Loucy (cell line): ENCODE data around the gene LUZP2.

Experiments
- H2AFZ ChIP-seq: fragments of 200-600 bp; sonication (generic); 2 replicates; pipeline ENCODE4 v1.6.0; 2016; ENCODE audit warnings: antibody characterized with exemption, mild to moderate bottlenecking, low read length, moderate library complexity
- H3F3A ChIP-seq: fragments of 200-600 bp; 2 replicates; pipeline ENCODE4 v1.6.0; 2016; ENCODE audit warnings: antibody characterized with exemption, low read depth, mild to moderate bottlenecking
- H3K27me3 ChIP-seq: fragments of 200-600 bp; sonication (generic); 2 replicates; pipeline ENCODE4 v1.6.1; 2014; ENCODE audit warnings: low read length, mild to moderate bottlenecking; ENCODE audit not compliant: insufficient read depth, poor library complexity, severe bottlenecking
- H3K36me3 ChIP-seq: fragments of 200-600 bp; sonication (generic); 2 replicates; pipeline ENCODE4 v1.6.1; 2016; ENCODE audit warnings: low read length; ENCODE audit not compliant: insufficient read depth
- H3K4me1 ChIP-seq: fragments of 200-600 bp; sonication (generic); 2 replicates; pipeline ENCODE4 v1.5.1; 2014; ENCODE audit warnings: low read length, mild to moderate bottlenecking; ENCODE audit not compliant: insufficient read depth, poor library complexity, severe bottlenecking
- H3K4me2 ChIP-seq: fragments of 200-600 bp; sonication (generic); 2 replicates; pipeline ENCODE4 v1.6.0; 2014; ENCODE audit warnings: antibody characterized with exemption, low read length, low read depth, mild to moderate bottlenecking; ENCODE audit not compliant: poor library complexity, severe bottlenecking
- H3K4me3 ChIP-seq: fragments of 200-600 bp; sonication (generic); 2 replicates; pipeline ENCODE4 v1.5.1; 2014; ENCODE audit warnings: low read length, mild to moderate bottlenecking, mixed read lengths; ENCODE audit not compliant: poor library complexity, severe bottlenecking
- H3K79me2 ChIP-seq: fragments of 200-600 bp; sonication (generic); 2 replicates; pipeline ENCODE4 v1.6.1; 2014; ENCODE audit warnings: low read length; ENCODE audit not compliant: insufficient read depth
- H3K9ac ChIP-seq: fragments of 200-600 bp; sonication (generic); 2 replicates; pipeline ENCODE4 v1.6.0; 2014; ENCODE audit warnings: mild to moderate bottlenecking, low read depth, low read length, moderate library complexity; ENCODE audit not compliant: poor library complexity, severe bottlenecking
- H3K9me2 ChIP-seq: fragments of 200-600 bp; sonication (generic); replicated peaks from 2 replicates; pipeline ENCODE4 v1.6.1; 2016; ENCODE audit warnings: low read depth, low read length, mixed read lengths
- H3K9me3 ChIP-seq: fragments of 200-600 bp; sonication (generic); 2 replicates; pipeline ENCODE4 v1.6.1; 2014; ENCODE audit warnings: mild to moderate bottlenecking, antibody characterized with exemption, low read length, low read depth; ENCODE audit not compliant: insufficient read depth
- H4K20me1 ChIP-seq: fragments of 200-600 bp; sonication (generic); 2 replicates; pipeline ENCODE4 v1.6.0; 2014; ENCODE audit warnings: antibody characterized with exemption, low read length, mild to moderate bottlenecking; ENCODE audit not compliant: insufficient read depth, poor library complexity, severe bottlenecking
- EZH2phosphoT487 ChIP-seq: fragments of 200-600 bp; IDR thresholded peaks from 2 replicates; pipeline ENCODE4 v1.6.1; 2018; ENCODE audit warnings: antibody characterized with exemption, mild to moderate bottlenecking, moderate library complexity, borderline replicate concordance
- TF ChIP-seq, protein P1 (sequence below): fragments of 200-600 bp; sonication (generic); conservative IDR thresholded peaks from 2 replicates; pipeline ENCODE4 v1.5.1; 2014; ENCODE audit warnings: mild to moderate bottlenecking, antibody characterized with exemption, low read length

Gene LUZP2

DNA sequence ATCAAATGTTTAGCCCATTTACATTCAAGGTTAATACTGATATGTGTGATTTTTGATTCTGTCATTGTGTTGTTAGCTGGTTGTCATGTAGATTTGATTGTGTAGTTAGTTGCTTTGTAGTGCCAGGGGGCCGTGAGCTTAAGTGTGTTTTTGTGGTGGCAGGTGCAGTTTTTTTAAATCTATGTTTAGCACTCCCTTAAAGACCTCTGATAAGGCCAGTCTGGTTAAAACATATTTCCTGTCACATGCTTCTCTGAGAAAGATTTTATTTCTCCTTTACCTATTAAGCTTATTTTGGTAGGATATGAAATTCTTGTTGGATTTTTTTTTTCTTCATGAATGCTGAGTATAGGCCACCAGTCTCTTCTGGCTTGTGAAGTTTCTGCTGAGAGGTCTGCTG, 540.6 kb downstream of the LUZP2 start:
- TF ChIP-seq, protein P1, sequence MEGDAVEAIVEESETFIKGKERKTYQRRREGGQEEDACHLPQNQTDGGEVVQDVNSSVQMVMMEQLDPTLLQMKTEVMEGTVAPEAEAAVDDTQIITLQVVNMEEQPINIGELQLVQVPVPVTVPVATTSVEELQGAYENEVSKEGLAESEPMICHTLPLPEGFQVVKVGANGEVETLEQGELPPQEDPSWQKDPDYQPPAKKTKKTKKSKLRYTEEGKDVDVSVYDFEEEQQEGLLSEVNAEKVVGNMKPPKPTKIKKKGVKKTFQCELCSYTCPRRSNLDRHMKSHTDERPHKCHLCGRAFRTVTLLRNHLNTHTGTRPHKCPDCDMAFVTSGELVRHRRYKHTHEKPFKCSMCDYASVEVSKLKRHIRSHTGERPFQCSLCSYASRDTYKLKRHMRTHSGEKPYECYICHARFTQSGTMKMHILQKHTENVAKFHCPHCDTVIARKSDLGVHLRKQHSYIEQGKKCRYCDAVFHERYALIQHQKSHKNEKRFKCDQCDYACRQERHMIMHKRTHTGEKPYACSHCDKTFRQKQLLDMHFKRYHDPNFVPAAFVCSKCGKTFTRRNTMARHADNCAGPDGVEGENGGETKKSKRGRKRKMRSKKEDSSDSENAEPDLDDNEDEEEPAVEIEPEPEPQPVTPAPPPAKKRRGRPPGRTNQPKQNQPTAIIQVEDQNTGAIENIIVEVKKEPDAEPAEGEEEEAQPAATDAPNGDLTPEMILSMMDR, result no peak
- no peak for TF ChIP-seq EZH2phosphoT487
- Histone ChIP-seq H3K27me3 (no peaks in the 10 kb centered on the region), H4K20me1 (no peaks in the 10 kb centered on the region)

DNA sequence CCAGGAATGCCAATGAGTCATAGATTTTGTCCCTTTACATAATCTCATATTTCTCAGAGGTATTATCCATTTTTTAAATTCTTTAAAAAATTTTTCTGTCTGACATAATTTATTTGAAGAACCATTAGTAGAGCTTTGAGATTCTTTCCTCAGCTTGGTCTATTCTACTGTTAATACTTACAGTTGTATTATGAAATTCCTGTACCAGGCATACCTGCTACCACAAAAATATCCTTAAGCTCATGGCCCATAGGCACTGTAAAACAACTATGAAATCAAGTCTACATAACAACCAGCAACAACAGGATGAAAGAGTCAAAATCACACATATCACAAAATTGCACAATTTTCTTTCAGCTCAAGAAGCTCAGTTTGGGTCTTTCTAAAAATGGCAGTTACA, 541.3 kb downstream of the LUZP2 start:
- Histone ChIP-seq H3K27me3 (no peaks in the 10 kb centered on the region), H3K9me3 (no peaks in the 10 kb centered on the region), H3K9me2 (no peaks in the 10 kb centered on the region), H3K36me3 (no peaks in the 10 kb centered on the region), H4K20me1 (no peaks in the 10 kb centered on the region), H3F3A (no peaks in the 10 kb centered on the region), H3K4me1 (no peaks in the 10 kb centered on the region), H3K9ac (no peak overlapping the region), H3K4me3 (no peak overlapping the region), H3K79me2 (no peaks in the 10 kb centered on the region), H2AFZ (no peak overlapping the region), H3K4me2 (no peak overlapping the region)
- TF ChIP-seq, protein P1, result no peak
- TF ChIP-seq EZH2phosphoT487, result no peak

More for the DNA sequence above, 540.6 kb downstream of the LUZP2 start:
- H3K4me2 ChIP-seq, result no peak overlapping the region
- no peak overlapping the region for H2AFZ ChIP-seq
- no peaks in the 10 kb centered on the region for H3K9me2 ChIP-seq
- no peaks in the 10 kb centered on the region for H3K79me2 ChIP-seq
- H3K9me3 ChIP-seq, result no peaks in the 10 kb centered on the region
- no peaks in the 10 kb centered on the region for H3K4me1 ChIP-seq
- no peak overlapping the region for H3K9ac ChIP-seq
- H3K36me3 ChIP-seq, result no peaks in the 10 kb centered on the region
- no peaks in the 10 kb centered on the region for H3F3A ChIP-seq
- no peak overlapping the region for H3K4me3 ChIP-seq

DNA sequence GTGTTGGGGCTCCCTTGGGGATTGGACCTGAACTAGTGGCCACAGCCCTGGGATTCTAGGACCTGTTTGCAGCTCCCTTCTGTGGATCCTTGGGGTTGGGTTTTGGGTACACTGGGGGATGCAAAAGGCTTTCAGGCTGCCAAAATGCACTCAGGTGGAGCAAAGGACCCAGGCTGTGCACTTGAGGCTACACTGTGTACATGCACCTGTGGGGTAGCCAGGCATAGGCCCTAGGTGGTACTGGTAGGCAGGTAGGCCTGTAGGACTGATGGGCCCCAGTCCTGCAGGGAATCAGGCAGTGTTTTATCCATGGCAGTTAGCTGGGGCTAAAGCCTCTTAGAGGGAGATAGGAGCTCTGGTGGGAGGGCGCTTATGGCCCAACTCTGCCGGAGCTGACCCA, 542.3 kb downstream of the LUZP2 start:
- no peaks in the 10 kb centered on the region for H3F3A ChIP-seq

More for the DNA sequence above, 542.3 kb downstream of the LUZP2 start:
- no peaks in the 10 kb centered on the region for H3K9me3 ChIP-seq
- H3K4me2 ChIP-seq, result no peak overlapping the region
- H3K36me3 ChIP-seq, result no peaks in the 10 kb centered on the region
- H3K4me1 ChIP-seq, result no peaks in the 10 kb centered on the region
- no peak overlapping the region for H2AFZ ChIP-seq
- H4K20me1 ChIP-seq, result no peaks in the 10 kb centered on the region
- H3K27me3 ChIP-seq, result no peaks in the 10 kb centered on the region
- no peaks in the 10 kb centered on the region for H3K79me2 ChIP-seq
- H3K9ac ChIP-seq, result no peak overlapping the region
- no peaks in the 10 kb centered on the region for H3K9me2 ChIP-seq
- TF ChIP-seq EZH2phosphoT487, result no peak
- TF ChIP-seq, protein P1, result no peak
- no peak overlapping the region for H3K4me3 ChIP-seq
